Endothelial cell of umbilical vein (primary cell): ENCODE results near the gene NAXE. TPM values are rescaled to one million over a fixed set of nuclear protein-coding genes. Genes with fewer than 3 reads are reported as not detected.

Experiments
- BruUV-seq: library from RNA; stranded (reverse); fragments of 400-500 nt; replicated peaks from 2 replicates; lab custom pipeline; 2021; lab: Mats Ljungman, UMichigan
- CTCF ChIA-PET: fragments of 300-600, 350-600 bp; sonication (Branson Sonifier 250); formaldehyde crosslinking; loops from one replicate; lab custom pipeline; 2021; ENCODE audit warnings: antibody characterized with exemption, inconsistent platforms; lab: Charles Lee
- POLR2A ChIA-PET: fragments of 300-600, 350-600 bp; sonication (Branson Sonifier 250); formaldehyde crosslinking; loops from one replicate; lab custom pipeline; 2021; ENCODE audit warnings: antibody characterized with exemption, inconsistent platforms; lab: Charles Lee
- DNase-seq: peaks from one replicate; pipeline ENCODE4 v3.0.0-alpha.2; 2011; ENCODE audit warnings: low read depth, low spot score
- FAIRE-seq: peaks from 2 replicates; lab custom pipeline; 2011; peaks lifted over from hg19 to GRCh38; lab: Jason Lieb, UNC
- H2AFZ ChIP-seq: 2 replicates; pipeline ENCODE4 v1.6.0; 2012; ENCODE audit warnings: low read depth, low read length, control low read depth, inconsistent platforms
- H3K27ac ChIP-seq: 2 replicates; pipeline ENCODE4 v1.5.1; 2011; ENCODE audit warnings: low read depth, mild to moderate bottlenecking, control low read depth, low read length, moderate library complexity; ENCODE audit not compliant: insufficient read depth
- H3K27me3 ChIP-seq, 2 experiments: 2 replicates each; pipeline versions ENCODE4 v1.6.0 to v1.6.1; 2011; ENCODE audit warnings: low read length in 2 of 2, mixed read lengths in 1 of 2; ENCODE audit not compliant: control insufficient read depth in 2 of 2, insufficient read depth in 2 of 2
- H3K36me3 ChIP-seq, 2 experiments: 2 replicates in 1 of 2; 3 replicates in 1 of 2; pipeline ENCODE4 v1.5.1; 2011; ENCODE audit warnings: low read length in 2 of 2, mild to moderate bottlenecking in 1 of 2, moderate library complexity in 1 of 2; ENCODE audit not compliant: control insufficient read depth in 2 of 2, insufficient read depth in 2 of 2; ENCODE audit errors: extremely low read depth in 1 of 2
- H3K4me1 ChIP-seq: 3 replicates; pipeline ENCODE4 v1.5.1; 2011; ENCODE audit warnings: mild to moderate bottlenecking, low read length; ENCODE audit not compliant: control insufficient read depth, insufficient read depth; ENCODE audit errors: extremely low read depth
- H3K4me2 ChIP-seq: 2 replicates; pipeline ENCODE4 v1.6.1; 2011; ENCODE audit warnings: low read length, control low read depth, mixed read lengths; ENCODE audit not compliant: insufficient read depth
- H3K4me3 ChIP-seq, 3 experiments: fragments of 200-600 bp in 1 of 3; sonication (generic), shearing (Covaris generic) in 1 of 3; replicated peaks in 1 of 3; 2 replicates each; pipeline ENCODE4 v1.5.1; 2011 to 2016; ENCODE audit warnings: control low read depth in 3 of 3, low read length in 3 of 3, mild to moderate bottlenecking in 2 of 3, inconsistent platforms in 1 of 3, low read depth in 1 of 3, moderate library complexity in 1 of 3; ENCODE audit not compliant: insufficient read depth in 1 of 3
- H3K79me2 ChIP-seq: 2 replicates; pipeline ENCODE4 v1.6.0; 2012; ENCODE audit warnings: low read length, inconsistent platforms; ENCODE audit not compliant: control insufficient read depth, insufficient read depth
- H3K9ac ChIP-seq: replicated peaks from 2 replicates; pipeline ENCODE3; 2011; ENCODE audit warnings: low read length, control low read depth; ENCODE audit not compliant: insufficient read depth; ENCODE audit errors: extremely low read depth
- H3K9me1 ChIP-seq: replicated peaks from 3 replicates; pipeline ENCODE4 v1.6.0; 2011; ENCODE audit warnings: mild to moderate bottlenecking, low read length; ENCODE audit not compliant: control insufficient read depth, insufficient read depth; ENCODE audit errors: extremely low read depth
- H3K9me3 ChIP-seq: replicated peaks from 2 replicates; pipeline ENCODE4 v1.5.1; 2012; ENCODE audit warnings: low read length, inconsistent platforms; ENCODE audit not compliant: control insufficient read depth, insufficient read depth
- H4K20me1 ChIP-seq: replicated peaks from 2 replicates; pipeline ENCODE3; 2011; ENCODE audit warnings: mild to moderate bottlenecking, low read length; ENCODE audit not compliant: control insufficient read depth, insufficient read depth; ENCODE audit errors: extremely low read depth
- CTCF ChIP-seq, 2 donors: IDR thresholded peaks; 1 replicate in 1 of 2; 2 replicates in 1 of 2; pipeline ENCODE4 v1.5.1; 2011; ENCODE audit warnings: low read length in 2 of 2, mild to moderate bottlenecking in 2 of 2, moderate library complexity in 2 of 2, control low read depth in 1 of 2, inconsistent platforms in 1 of 2, low read depth in 1 of 2; ENCODE audit not compliant: insufficient read depth in 1 of 2; ENCODE audit errors: extremely low read depth in 1 of 2
- EZH2 ChIP-seq: IDR thresholded peaks from 2 replicates; pipeline ENCODE4 v1.6.1; 2012; ENCODE audit warnings: borderline replicate concordance, low read depth, mild to moderate bottlenecking, moderate library complexity, low read length, inconsistent platforms; ENCODE audit not compliant: severe bottlenecking
- FOS ChIP-seq: IDR thresholded peaks from 2 replicates; pipeline ENCODE4 v1.6.1; 2011; ENCODE audit warnings: mild to moderate bottlenecking, low read length, moderate library complexity, borderline replicate concordance; ENCODE audit not compliant: insufficient read depth
- GATA2 ChIP-seq: IDR thresholded peaks from 2 replicates; pipeline ENCODE4 v1.7.0; 2011; ENCODE audit warnings: low read depth, mild to moderate bottlenecking, moderate library complexity, mixed read lengths, low read length; ENCODE audit not compliant: insufficient read length, insufficient read depth
- JUN ChIP-seq: IDR thresholded peaks from 2 replicates; pipeline ENCODE4 v1.6.1; 2011; ENCODE audit warnings: borderline replicate concordance, low read depth; ENCODE audit not compliant: insufficient read length, insufficient read depth
- MAX ChIP-seq: IDR thresholded peaks from 2 replicates; pipeline ENCODE4 v1.6.1; 2011; ENCODE audit not compliant: insufficient read depth, insufficient read length
- MYC ChIP-seq: IDR thresholded peaks from one replicate; pipeline ENCODE4 v1.6.1; 2011; ENCODE audit warnings: mild to moderate bottlenecking, low read depth, low read length
- POLR2A ChIP-seq: IDR thresholded peaks from 2 replicates; pipeline ENCODE4 v1.6.1; 2012; ENCODE audit warnings: low read depth, mild to moderate bottlenecking, control low read depth, low read length
- POLR2AphosphoS5 ChIP-seq: IDR thresholded peaks from 2 replicates; pipeline ENCODE4 v1.6.1; 2012; ENCODE audit warnings: low read depth, mild to moderate bottlenecking, control low read depth, low read length, moderate library complexity; ENCODE audit not compliant: insufficient read depth
- dilution Hi-C: fragments of 300-500 bp; cut with MboI; formaldehyde crosslinking; loops from one replicate; pipeline ENCODE4 v1.15.0; 2019; ENCODE audit warnings: low sequenced_read_pairs; ENCODE audit not compliant: extremely low pct_ligation_motif_present
- intact Hi-C: fragments of 100-400 bp; cut with micrococcal nuclease; formaldehyde crosslinking; loops from one replicate; pipeline ENCODE4 v1.10.0; 2022
- polyA plus RNA-seq, 4 experiments: library from polyadenylated mRNA; depleted of rRNA in 3 of 4; stranded (reverse) in 3 of 4; unstranded in 1 of 4; fragments of >200 nt; gene quantifications; 2 replicates each; pipeline versions ENCODE4 v1.2.1 to v1.2.3, GENCODE V29; 2011 to 2012; ENCODE audit warnings: missing spikeins in 1 of 4
- total RNA-seq: library from RNA; stranded (reverse); gene quantifications from 2 replicates; pipeline ENCODE4 v1.2.3, GENCODE V29; 2021

NAXE gene
- total and polyA plus RNA-seq, 2 donors (not counting 3 experiments of a cell fraction or from before 2014, with no cell fraction given), result 76.2 to 187 TPM

- dilution Hi-C loops, result no loop called here
- no peak overlapping the region for H3K4me2 ChIP-seq
- ChIA-PET CTCF (interaction anchor here (0.8 to 9.3 kb wide), 6 partner anchors 27 to 144 kb away, joined by 3 to 104 read pairs (median 8); no protein-coding TSS in a partner anchor), POLR2A (no interaction called here)
- BruUV-seq, result no TSS peak
- no peaks in the 10 kb centered on the region for H3K79me2 ChIP-seq
- H2AFZ ChIP-seq, result no peak overlapping the region
- no peak for DNase-seq
- no peaks in the 10 kb centered on the region for H3K9me1 ChIP-seq
- H3K9me3 ChIP-seq, result no peaks in the 10 kb centered on the region
- intact Hi-C loops, result no loop called here
- FAIRE-seq, result no peak
- no peak overlapping the region for H3K9ac ChIP-seq
- H3K27me3 ChIP-seq, result peaks cover 0 to 2% of the 10 kb centered on the region in 2 experiments
- H3K4me1 ChIP-seq, result no peaks in the 10 kb centered on the region
- no peaks in the 10 kb centered on the region for H3K36me3 ChIP-seq
- no peak overlapping the region for H3K4me3 ChIP-seq
- TF ChIP-seq POLR2A, result no peak
- TF ChIP-seq MYC, result no peak
- no peak for TF ChIP-seq MAX
- TF ChIP-seq FOS, result no peak
- no peak for TF ChIP-seq EZH2
- no peak for TF ChIP-seq GATA2
- TF ChIP-seq JUN, result no peak
- no peak for TF ChIP-seq CTCF (IDR thresholded peaks at IDR 0.05; ENCODE audit: extremely low read depth in 1 of 2, insufficient read depth in 1 of 2, low read depth in 1 of 2, low read length in 2 of 2)
- TF ChIP-seq POLR2AphosphoS5, result no peak
- no peak overlapping the region for H3K27ac ChIP-seq
- no peaks in the 10 kb centered on the region for H4K20me1 ChIP-seq
These were observed 9.8 kb upstream of the NAXE start for GRCh38 chr1:156581661-156582387.
